ENCODE measurements around the gene NPAT. TPM values are rescaled to one million over a fixed set of nuclear protein-coding genes. Genes with fewer than 3 reads are reported as not detected.

NPAT gene
- total and polyA plus RNA-seq, 9 of the 15 experiments (the other 6 are each of a cell fraction or from before 2014, with no cell fraction given), result 8.8 to 30.0 (median 22.1) TPM

- in situ Hi-C loops (cut with MboI), result loop anchor here (5.0 kb wide), 1 partner anchor 520 kb away; no protein-coding TSS in a partner anchor
- 4% methylated on average over 9 of the region's 9 CpGs for WGBS (ENCODE audit: insufficient coverage, low coverage, missing lambda C conversion rate)
- Histone ChIP-seq H3K4me2 (ENCODE audit: insufficient read depth, low read length) (peak overlapping the region; percentile 84), H3K27me3 (ENCODE audit: control insufficient read depth in 2 of 2, insufficient read depth in 2 of 2, low read length in 2 of 2) (no peaks in the 10 kb centered on the region), H3K36me3 (ENCODE audit: control insufficient read depth, insufficient read depth, low read length) (peaks cover 14% of the 10 kb centered on the region; the same call in 1 of the 3 replicates), H3K27ac (ENCODE audit: extremely low read depth, low read depth, low read length) (peak overlapping the region; percentile 74), H3K4me1 (replicated peaks in 1 of 2; ENCODE audit: control insufficient read depth in 2 of 2, insufficient read depth in 2 of 2, low read length in 2 of 2) (peaks cover 29 to 30% of the 10 kb centered on the region in 2 experiments; a peak in 4 of 5 replicates), H4K20me1 (replicated peaks; ENCODE audit: control insufficient read depth, insufficient read depth, low read length) (0 out of 2 replicates have a peak, but pooled peaks cover 3% of the 10 kb centered on the region), H3K4me3 (peak overlapping the region; percentile 58), H3K79me2 (ENCODE audit: control insufficient read depth, insufficient read depth, low read length) (peaks cover 46% of the 10 kb centered on the region), H2AFZ (ENCODE audit: low read depth, low read length) (peak overlapping the region; percentile 79), H3K9me1 (ENCODE audit: control insufficient read depth, insufficient read depth, low read length) (no peaks in the 10 kb centered on the region), H3K9ac (ENCODE audit: insufficient read depth in 1 of 2, low read depth in 2 of 2, low read length in 2 of 2) (peak overlapping the region; percentile 39 to 69; a peak in 3 of 4 replicates), H3K9me3 (replicated peaks; ENCODE audit: control insufficient read depth, insufficient read depth, low read depth, low read length) (no peaks in the 10 kb centered on the region)
- BruUV-seq (replicated peaks), result TSS peak; percentile 58
- FAIRE-seq (peak; percentile 32), ATAC-seq (peak; percentile 52), DNase-seq (ENCODE audit: extremely low read depth in 1 of 4, low spot score in 3 of 4) (peak in 2 of 4 experiments; percentile 22 to 58)
- intact Hi-C loops (cut with micrococcal nuclease), result loop anchor here (5.0 to 10.0 kb wide), 3 partner anchors 120 to 470 kb away; partner anchors contain the start of genes EXPH5 and POGLUT3
- CTCF ChIA-PET (ENCODE audit: low intra/inter-chr PET ratio), result no interaction called here
- POLR2A ChIA-PET, result interaction anchor here (0.6 to 1.5 kb wide), 7 partner anchors 8 to 522 kb away, joined by 3 to 5 read pairs (median 3); partner anchors contain the start of gene CUL5
- TF ChIP-seq, protein P1, sequence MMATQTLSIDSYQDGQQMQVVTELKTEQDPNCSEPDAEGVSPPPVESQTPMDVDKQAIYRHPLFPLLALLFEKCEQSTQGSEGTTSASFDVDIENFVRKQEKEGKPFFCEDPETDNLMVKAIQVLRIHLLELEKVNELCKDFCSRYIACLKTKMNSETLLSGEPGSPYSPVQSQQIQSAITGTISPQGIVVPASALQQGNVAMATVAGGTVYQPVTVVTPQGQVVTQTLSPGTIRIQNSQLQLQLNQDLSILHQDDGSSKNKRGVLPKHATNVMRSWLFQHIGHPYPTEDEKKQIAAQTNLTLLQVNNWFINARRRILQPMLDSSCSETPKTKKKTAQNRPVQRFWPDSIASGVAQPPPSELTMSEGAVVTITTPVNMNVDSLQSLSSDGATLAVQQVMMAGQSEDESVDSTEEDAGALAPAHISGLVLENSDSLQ (IDR thresholded peaks at IDR 0.05), result peak; percentile 85
- TF ChIP-seq KAT8 (IDR thresholded peaks at IDR 0.05; ENCODE audit: low read depth), result no peak
- TF ChIP-seq SETDB1 (IDR thresholded peaks at IDR 0.05; ENCODE audit: low read length), result no peak
- TF ChIP-seq C11orf30 (IDR thresholded peaks at IDR 0.05; ENCODE audit: low read depth), result no peak
- no peak for TF ChIP-seq ZNF133 (CRISPR knock-in tag; IDR thresholded peaks at IDR 0.05)
- no peak for TF ChIP-seq PBX2 (CRISPR knock-in tag; IDR thresholded peaks at IDR 0.05; ENCODE audit: low read depth)
- peak; percentile 93 for TF ChIP-seq PBX2 (tag; conservative IDR thresholded peaks at IDR 0.05; ENCODE audit: low read depth)
- TF ChIP-seq BRF1 (IDR thresholded peaks at IDR 0.05; ENCODE audit: borderline replicate concordance, extremely low read depth, insufficient read length), result no peak
- TF ChIP-seq, protein P2, sequence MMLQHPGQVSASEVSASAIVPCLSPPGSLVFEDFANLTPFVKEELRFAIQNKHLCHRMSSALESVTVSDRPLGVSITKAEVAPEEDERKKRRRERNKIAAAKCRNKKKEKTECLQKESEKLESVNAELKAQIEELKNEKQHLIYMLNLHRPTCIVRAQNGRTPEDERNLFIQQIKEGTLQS (IDR thresholded peaks at IDR 0.05), result no peak
- TF ChIP-seq, protein P2 (CRISPR knock-in tag; conservative IDR thresholded peaks at IDR 0.05), result no peak
- TF ChIP-seq SNRNP70 (optimal IDR thresholded peaks at IDR 0.05; ENCODE audit: low read depth, low read length), result no peak
- TF ChIP-seq FOXJ2 (tag; IDR thresholded peaks at IDR 0.05), result 0 out of 2 replicates have a peak, but pooled peaks have one; percentile 13
- 0 out of 4 replicates have a peak, but pooled peaks of 1 of the 2 experiments have one; percentile 8 for TF ChIP-seq RAD21 (CRISPR knock-in tag; conservative IDR thresholded peaks at IDR 0.05 in 1 of 2, IDR thresholded peaks at IDR 0.05 in 1 of 2)
- 0 out of 2 replicates have a peak, but pooled peaks have one; percentile 11 for TF ChIP-seq POLR2AphosphoS5 (IDR thresholded peaks at IDR 0.05; ENCODE audit: control insufficient read depth, insufficient read depth, low read depth, low read length)
Measured at GRCh38 chr11:108122166-108122628, 100.2 kb downstream of the NPAT start.

Data from K562 (cell line).